ENCODE results near the gene ASTN1. TPM values are rescaled to one million over a fixed set of nuclear protein-coding genes. Genes with fewer than 3 reads are reported as not detected.

Gene ASTN1
- polyA plus RNA-seq, 1 of the 3 experiments (the other 2 are of a cell fraction) = 0.13 TPM

- no peaks in the 10 kb centered on the region for H3K9me2 ChIP-seq
- DNase-seq = no peak
- no peaks in the 10 kb centered on the region for H3K36me3 ChIP-seq (replicated peaks in 1 of 2; ENCODE audit: control insufficient read depth in 1 of 2, insufficient read depth in 2 of 2, low read length in 1 of 2)
- H3K9me3 ChIP-seq = no peaks in the 10 kb centered on the region
- H3K9ac ChIP-seq = no peak overlapping the region
- H3F3A ChIP-seq (replicated peaks; ENCODE audit: insufficient read depth) = no peaks in the 10 kb centered on the region
- no peak overlapping the region for H3K4me3 ChIP-seq (ENCODE audit: low read depth in 2 of 2, low read length in 1 of 2)
- no peaks in the 10 kb centered on the region for H4K20me1 ChIP-seq (ENCODE audit: insufficient read depth)
- peak overlapping the region in 1 of 2 experiments; percentile 30; a peak in 1 of 4 replicates for H3K27ac ChIP-seq (ENCODE audit: low read depth in 2 of 2, low read length in 1 of 2)
- CTCF ChIA-PET = interaction anchor here (0.7 kb wide), 1 partner anchor 1536 kb away, joined by 3 read pairs; no protein-coding TSS in a partner anchor
- H3K4me1 ChIP-seq (ENCODE audit: control insufficient read depth in 1 of 2, insufficient read depth in 2 of 2, low read depth in 1 of 2, low read length in 1 of 2) = peaks cover 0 to 18% of the 10 kb centered on the region in 2 experiments; a peak in 2 of 4 replicates
- no peaks in the 10 kb centered on the region for H3K79me2 ChIP-seq (ENCODE audit: insufficient read depth)
- no peak for TF ChIP-seq PBX3 (IDR thresholded peaks at IDR 0.05)
- no peak for TF ChIP-seq FOXJ3 (CRISPR knock-in tag; IDR thresholded peaks at IDR 0.05)
- TF ChIP-seq POLR2AphosphoS5 (IDR thresholded peaks at IDR 0.05; ENCODE audit: low read depth, low read length) = no peak
- no peak for TF ChIP-seq MXI1 (IDR thresholded peaks at IDR 0.05; ENCODE audit: low read depth, low read length)
- no peak for TF ChIP-seq MEF2A (IDR thresholded peaks at IDR 0.05; ENCODE audit: borderline replicate concordance, low read depth)
- no peak for TF ChIP-seq FOXM1 (IDR thresholded peaks at IDR 0.05; ENCODE audit: low read depth)
- TF ChIP-seq RXRA (IDR thresholded peaks at IDR 0.05; ENCODE audit: borderline replicate concordance, low read depth) = no peak
- TF ChIP-seq IRF3 (IDR thresholded peaks at IDR 0.05; ENCODE audit: low read depth, low read length) = no peak
- TF ChIP-seq, protein P1, sequence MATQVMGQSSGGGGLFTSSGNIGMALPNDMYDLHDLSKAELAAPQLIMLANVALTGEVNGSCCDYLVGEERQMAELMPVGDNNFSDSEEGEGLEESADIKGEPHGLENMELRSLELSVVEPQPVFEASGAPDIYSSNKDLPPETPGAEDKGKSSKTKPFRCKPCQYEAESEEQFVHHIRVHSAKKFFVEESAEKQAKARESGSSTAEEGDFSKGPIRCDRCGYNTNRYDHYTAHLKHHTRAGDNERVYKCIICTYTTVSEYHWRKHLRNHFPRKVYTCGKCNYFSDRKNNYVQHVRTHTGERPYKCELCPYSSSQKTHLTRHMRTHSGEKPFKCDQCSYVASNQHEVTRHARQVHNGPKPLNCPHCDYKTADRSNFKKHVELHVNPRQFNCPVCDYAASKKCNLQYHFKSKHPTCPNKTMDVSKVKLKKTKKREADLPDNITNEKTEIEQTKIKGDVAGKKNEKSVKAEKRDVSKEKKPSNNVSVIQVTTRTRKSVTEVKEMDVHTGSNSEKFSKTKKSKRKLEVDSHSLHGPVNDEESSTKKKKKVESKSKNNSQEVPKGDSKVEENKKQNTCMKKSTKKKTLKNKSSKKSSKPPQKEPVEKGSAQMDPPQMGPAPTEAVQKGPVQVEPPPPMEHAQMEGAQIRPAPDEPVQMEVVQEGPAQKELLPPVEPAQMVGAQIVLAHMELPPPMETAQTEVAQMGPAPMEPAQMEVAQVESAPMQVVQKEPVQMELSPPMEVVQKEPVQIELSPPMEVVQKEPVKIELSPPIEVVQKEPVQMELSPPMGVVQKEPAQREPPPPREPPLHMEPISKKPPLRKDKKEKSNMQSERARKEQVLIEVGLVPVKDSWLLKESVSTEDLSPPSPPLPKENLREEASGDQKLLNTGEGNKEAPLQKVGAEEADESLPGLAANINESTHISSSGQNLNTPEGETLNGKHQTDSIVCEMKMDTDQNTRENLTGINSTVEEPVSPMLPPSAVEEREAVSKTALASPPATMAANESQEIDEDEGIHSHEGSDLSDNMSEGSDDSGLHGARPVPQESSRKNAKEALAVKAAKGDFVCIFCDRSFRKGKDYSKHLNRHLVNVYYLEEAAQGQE (IDR thresholded peaks at IDR 0.05; ENCODE audit: low read depth, low read length) = no peak
- H3K27me3 ChIP-seq (ENCODE audit: insufficient read depth) = no peaks in the 10 kb centered on the region
- POLR2A ChIA-PET = no interaction called here
- H3K4me2 ChIP-seq = no peak overlapping the region
- H2AFZ ChIP-seq (ENCODE audit: low read depth) = no peak overlapping the region
Measured at GRCh38 chr1:177035586-177035985, 128.9 kb downstream of the ASTN1 start.

- no peaks in the 10 kb centered on the region for H3K79me2 ChIP-seq (ENCODE audit: insufficient read depth)
- no peaks in the 10 kb centered on the region for H3K27me3 ChIP-seq (ENCODE audit: insufficient read depth)
- TF ChIP-seq RAD21 (IDR thresholded peaks at IDR 0.05; ENCODE audit: low read length) (no peak), TAF1 (IDR thresholded peaks at IDR 0.05; ENCODE audit: borderline replicate concordance, low read depth, low read length) (no peak), POLR2AphosphoS5 (IDR thresholded peaks at IDR 0.05; ENCODE audit: low read depth, low read length) (no peak), FOXJ3 (CRISPR knock-in tag; IDR thresholded peaks at IDR 0.05) (no peak), MEF2A (IDR thresholded peaks at IDR 0.05; ENCODE audit: borderline replicate concordance, low read depth) (no peak)
- no peak overlapping the region for H3K4me3 ChIP-seq (ENCODE audit: low read depth in 2 of 2, low read length in 1 of 2)
- no peak overlapping the region for H2AFZ ChIP-seq (ENCODE audit: low read depth)
- ChIA-PET POLR2A (no interaction called here), CTCF (interaction anchor here (0.7 kb wide), 1 partner anchor 179 kb away, joined by 3 read pairs; no protein-coding TSS in a partner anchor)
- peaks cover 0 to 18% of the 10 kb centered on the region in 2 experiments; a peak in 2 of 4 replicates for H3K4me1 ChIP-seq (ENCODE audit: control insufficient read depth in 1 of 2, insufficient read depth in 2 of 2, low read depth in 1 of 2, low read length in 1 of 2)
- peak overlapping the region in 1 of 2 experiments; percentile 58; a peak in 2 of 4 replicates for H3K27ac ChIP-seq (ENCODE audit: low read depth in 2 of 2, low read length in 1 of 2)
- no peak overlapping the region for H3K4me2 ChIP-seq
- no peaks in the 10 kb centered on the region for H4K20me1 ChIP-seq (ENCODE audit: insufficient read depth)
- WGBS (ENCODE audit: low lambda C conversion rate) = 19% methylated on average over 6 of the region's 6 CpGs
- H3K9me3 ChIP-seq = no peaks in the 10 kb centered on the region
- H3F3A ChIP-seq (replicated peaks; ENCODE audit: insufficient read depth) = no peaks in the 10 kb centered on the region
- no peaks in the 10 kb centered on the region for H3K36me3 ChIP-seq (replicated peaks in 1 of 2; ENCODE audit: control insufficient read depth in 1 of 2, insufficient read depth in 2 of 2, low read length in 1 of 2)
- DNase-seq = no peak
- no peak overlapping the region for H3K9ac ChIP-seq
- H3K9me2 ChIP-seq = no peaks in the 10 kb centered on the region
Measured at GRCh38 chr1:177033628-177034027, 130.9 kb downstream of the ASTN1 start.
